ENCODE data around the gene RALGPS1.

Gene RALGPS1

DNA sequence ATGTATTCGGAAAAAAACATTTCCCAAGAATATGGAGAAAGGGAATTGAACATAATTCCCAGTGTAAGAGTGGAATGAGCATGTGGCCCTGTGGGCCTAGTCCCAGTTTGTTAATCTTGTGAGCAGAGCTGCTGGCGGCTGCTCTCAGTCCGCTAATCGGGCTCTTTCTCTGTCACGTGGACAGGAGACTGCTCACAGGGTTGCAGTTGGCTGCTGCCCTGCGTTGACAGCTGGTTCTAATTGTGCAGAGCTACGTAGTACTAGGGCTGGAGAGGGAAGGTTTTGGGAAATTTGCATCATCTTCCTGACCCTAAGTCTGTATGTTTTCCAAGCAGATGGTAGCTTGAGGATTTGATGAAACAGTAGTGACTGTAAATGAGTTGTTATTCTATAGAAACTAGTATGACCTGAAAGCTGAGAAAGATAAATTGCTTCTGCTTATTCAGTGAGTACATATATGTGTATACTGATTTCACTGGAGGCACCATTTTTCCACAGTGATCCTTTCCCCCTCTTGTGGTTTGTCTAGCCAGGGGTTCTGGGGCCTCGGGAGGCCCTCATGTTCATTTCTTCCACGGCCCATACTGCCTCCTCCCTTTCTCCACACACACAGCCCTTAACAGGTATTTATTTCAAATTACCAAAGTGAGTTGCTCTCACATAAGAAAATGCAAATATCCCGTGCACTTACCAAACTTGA lies 107.2 kb downstream of the RALGPS1 start:
- peak; percentile 95 for DNase-seq (ENCODE audit: low spot score)

DNA sequence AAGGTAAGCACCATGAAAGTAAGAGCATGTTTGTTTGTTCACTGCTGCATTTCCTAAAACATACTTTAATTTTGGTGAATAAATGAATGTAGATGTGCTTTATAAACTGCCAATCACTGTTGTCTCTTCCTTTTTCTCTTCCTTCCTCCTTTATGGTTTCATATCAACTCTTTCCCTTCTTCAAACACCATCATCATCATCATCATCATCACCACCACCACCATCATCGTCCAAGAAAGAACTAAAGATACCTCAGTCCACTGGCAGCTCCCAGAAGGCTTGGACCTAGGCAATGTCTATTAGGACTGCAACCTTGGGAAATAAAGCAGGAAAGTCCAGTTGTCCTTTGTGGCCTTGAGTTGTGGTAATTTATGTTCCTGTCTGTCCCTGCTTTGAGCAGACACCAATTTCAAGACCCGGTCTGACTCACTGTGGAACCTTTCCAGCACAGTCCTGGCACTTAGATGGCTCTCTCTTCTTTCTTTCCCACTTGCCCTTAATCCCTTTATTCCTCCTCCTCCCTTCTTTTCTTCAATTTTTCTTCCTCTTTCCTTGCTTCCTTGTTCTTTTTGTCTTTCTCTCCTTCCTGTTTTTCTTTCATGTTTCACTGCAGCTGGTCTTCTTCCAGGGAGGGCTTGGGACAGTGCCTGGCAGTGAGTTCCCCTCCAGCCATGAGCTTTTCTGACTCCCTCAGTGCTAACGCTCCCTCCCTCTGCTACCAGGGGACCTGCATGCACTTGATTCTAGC lies 108.5 kb downstream of the RALGPS1 start:
- DNase-seq (ENCODE audit: low spot score): no peak

DNA sequence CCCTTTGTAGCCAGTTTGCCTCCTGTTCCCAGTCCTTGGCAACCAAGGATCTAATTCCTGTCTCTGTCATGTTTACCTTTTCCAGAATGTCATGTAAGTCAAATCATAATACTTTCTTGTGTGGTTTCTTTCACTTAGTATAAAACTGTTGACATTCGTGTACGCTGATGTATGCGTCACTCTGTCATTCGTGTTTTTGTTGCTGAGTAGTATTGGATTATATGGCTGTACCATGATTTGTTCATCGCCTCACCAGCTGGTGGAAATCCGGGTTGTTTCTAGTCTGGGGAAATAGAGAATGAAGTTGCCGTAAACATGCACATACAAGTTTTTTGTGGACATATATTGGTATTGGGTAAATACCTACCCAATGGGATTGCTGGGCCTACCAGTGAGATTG lies 110.5 kb downstream of the RALGPS1 start:
- DNase-seq (ENCODE audit: low spot score): no peak

DNA sequence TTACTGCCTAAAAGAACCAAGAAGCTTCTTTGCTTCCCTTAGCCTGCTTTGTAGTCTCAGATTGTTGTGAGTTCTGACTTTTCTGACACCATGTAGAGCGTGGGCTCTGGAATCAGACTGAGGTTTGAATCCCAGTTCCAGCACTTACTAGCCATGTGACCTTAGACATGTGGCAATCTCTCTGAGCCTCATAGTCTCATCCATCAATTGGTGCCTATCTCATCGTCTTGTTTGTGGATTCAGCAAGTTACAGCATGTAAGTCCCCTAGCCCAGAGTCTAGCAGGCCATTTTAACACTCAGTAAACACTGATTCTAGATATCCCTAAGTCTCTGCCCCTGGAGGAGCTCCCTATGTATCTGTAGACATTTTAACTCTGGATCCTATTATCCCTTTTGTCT lies 113.1 kb downstream of the RALGPS1 start:
- no peak for DNase-seq (ENCODE audit: low spot score)

DNA sequence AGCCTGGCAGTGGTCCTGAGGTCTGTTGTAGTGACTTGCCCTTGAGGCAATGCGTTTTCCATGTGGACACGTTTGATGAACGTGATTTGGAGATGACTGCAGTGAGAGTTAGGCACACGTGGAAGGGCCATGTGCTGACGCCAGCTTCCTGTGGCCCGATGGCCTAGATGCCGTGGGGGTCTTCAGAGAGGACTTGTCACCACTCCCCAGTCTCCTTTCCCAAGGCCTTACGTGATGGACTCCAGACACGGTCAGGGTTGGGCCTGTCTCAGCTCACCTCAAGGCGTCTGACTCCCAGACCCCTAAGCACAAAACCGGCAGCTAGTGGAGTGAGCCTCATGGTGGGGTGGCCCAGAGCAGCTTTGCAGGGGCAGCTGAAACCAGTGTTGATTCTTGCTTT lies 115.0 kb downstream of the RALGPS1 start:
- no peak for DNase-seq (ENCODE audit: low spot score)

DNA sequence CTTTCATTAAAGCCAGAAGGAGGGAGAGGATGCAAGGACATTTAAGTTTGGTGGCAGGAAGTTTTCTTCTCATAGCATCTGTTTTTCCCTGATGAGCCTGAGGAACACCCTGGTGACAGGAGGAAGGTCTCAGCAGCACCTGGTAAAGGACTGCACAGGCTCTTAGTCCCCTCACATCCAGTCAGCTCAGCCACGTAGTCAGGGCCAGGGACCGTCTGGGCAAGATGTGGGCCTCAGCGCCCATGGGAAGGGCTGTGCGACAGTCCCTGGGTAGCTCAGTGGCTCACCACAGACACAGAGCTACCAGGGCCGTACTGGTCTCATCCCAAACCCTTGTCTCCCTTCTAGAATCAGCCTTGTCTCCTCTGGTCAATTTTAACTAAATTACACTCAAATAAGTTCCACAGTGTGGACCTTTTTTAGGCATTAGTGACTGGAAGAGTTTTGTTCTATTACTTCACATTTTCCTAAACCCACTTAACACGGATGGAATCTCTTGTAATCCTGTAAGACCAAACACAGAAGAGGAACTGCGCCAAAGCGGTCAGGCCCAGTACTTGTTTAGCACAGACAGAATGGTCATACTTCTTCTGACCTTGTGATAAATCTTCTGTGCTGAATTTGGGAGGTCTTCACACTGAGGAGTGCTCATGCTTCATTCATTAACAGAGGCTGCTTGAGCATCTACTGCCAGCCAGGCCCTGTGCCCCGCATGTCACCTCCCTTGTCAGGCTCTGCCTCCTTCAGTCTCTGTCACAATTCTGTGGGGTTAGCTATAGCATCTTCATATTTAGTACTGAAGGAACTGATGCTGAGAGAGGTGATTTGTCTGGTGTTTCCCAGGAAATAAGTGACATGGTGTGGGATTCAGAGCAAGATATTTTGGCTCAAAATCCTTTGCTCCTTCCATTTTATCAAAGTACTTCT lies 116.5 kb downstream of the RALGPS1 start:
- no peak for DNase-seq (ENCODE audit: low spot score)

DNA sequence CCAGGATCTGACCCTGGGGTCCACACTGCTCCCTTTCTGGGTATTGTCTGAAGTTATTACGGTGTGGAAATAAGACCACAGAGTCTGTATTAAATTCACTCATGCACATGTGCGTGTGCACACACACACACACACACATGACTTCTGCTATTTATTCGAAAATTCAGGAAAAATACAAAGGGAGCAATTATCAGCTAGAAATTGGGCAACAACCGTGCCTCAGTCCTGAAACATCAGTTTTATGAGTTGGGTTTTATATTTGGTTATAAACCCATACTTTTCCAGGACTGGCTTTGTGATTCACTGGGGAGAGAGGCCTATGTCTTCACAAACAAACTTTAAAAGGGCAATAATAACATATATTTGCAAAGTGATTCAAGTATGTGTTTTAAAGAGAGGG lies 117.7 kb downstream of the RALGPS1 start:
- DNase-seq (ENCODE audit: low spot score): no peak

DNA sequence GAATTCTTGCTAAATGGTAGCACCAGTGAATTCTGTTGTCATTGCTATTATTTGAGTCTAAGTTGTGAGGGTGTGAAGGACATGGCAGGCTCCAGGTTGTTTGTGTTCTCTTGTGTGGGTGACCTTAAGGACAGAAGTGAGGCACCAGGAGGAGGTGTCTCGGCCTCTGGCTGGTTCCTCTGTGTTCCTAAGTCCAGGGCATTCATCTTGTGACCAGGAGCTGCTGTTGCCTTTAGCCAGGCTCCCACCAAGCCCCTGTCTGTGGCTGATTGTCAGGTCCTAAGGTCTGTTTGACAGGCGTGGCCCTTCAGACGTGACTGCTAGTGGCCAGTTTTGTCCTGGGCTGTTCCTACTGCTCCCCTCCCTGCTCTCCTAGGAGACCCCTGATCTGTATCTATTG lies 118.5 kb downstream of the RALGPS1 start:
- no peak for DNase-seq (ENCODE audit: low spot score)

DNA sequence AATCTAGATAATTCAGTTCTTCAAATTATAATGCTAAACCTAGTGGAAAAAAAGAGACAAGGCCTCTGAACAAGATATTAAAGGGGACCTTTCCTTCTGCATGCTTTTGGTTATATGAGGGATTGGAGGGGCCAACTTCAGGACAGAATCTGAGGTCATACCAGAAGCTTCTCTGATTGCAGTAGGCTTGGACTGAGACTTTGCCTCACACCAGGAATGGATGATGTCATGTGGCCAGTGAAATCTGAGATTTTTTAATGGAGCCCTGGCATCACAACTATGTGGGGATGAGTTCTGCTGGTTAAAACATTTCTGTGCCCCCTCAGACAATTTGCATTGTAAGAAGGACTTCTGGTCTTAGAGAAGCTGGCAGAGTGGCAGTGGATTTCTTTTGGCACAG lies 119.2 kb downstream of the RALGPS1 start:
- DNase-seq (ENCODE audit: low spot score): peak; percentile 36

DNA sequence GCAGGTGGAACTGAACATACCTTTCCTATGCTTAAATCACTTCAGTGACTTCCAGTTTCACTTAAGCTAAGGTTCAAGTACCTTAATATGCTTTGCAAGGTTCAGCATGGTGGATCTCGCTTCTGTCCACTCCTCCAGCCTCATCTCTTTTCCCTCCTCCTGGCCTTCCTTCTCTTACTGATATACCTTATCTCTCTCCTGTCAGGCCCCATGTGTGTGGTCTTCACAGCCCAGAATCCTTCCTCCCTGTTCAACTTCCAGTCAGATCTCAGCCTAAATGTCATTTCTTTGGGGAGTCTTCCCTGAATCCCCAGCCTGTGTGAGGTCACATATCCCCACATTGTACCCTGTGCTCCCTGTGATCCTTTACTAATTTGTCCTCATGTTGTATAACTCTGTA lies 120.1 kb downstream of the RALGPS1 start:
- no peak for DNase-seq (ENCODE audit: low spot score)

DNA sequence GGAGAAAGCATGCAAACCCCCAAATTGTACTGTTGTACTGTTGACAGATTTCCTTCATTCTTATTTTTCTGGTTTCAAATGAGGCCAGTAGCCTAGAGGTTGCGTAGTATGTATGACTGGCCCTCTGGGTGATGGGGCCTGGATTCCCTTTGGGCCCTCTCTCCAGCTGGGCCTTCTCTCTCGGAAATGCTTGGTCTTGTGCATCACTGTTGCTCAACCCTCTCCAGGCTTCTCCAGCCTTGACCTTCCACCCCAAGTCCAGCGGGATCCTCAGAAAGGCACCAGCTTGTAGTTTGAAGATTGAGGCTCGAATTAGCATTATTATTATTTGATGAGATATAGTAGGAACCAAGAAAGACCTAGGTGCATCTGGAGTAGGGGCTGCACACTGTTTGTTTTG lies 120.8 kb downstream of the RALGPS1 start:
- DNase-seq (ENCODE audit: low spot score): peak; percentile 59

DNA sequence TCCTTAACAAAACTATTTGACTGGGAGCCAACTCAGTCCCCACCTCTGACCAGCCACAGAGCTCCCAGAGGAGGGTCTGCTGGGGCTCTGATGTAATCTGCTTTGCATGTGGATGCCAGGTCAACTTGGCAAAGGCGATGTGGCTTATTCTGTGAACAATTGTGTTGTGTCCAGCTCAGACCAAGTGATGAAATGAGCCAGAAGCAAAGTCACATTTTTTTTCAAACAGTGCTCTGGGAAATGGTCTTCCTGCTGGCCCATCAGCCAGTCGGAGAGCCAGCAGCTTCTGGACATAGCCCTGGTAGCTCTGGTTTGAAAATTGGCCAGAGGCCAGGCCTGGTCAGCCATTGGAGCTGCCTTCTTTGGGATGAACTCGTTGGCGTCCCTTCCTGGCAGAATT lies 121.4 kb downstream of the RALGPS1 start:
- peak; percentile 57 for DNase-seq (ENCODE audit: low spot score)

DNA sequence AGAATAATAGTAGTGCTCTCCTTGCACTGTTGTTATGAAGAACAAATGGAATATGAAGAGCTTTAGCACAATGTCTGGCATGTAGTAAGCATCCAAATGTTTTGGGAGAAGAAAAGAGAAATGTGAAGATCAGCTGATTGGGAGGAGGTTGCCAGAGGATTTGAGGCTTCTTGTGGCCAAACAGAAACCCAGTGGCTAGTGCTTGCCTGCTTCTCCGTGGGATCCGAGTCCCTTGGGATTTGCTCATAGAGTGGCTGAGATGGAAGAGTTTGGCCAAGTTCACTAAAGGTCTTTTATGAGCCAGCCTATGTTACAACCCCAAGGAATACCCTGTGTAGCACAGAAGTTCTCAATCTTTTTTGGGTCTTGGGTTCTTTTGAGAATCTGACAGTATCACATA lies 121.9 kb downstream of the RALGPS1 start:
- DNase-seq (ENCODE audit: low spot score): no peak

DNA sequence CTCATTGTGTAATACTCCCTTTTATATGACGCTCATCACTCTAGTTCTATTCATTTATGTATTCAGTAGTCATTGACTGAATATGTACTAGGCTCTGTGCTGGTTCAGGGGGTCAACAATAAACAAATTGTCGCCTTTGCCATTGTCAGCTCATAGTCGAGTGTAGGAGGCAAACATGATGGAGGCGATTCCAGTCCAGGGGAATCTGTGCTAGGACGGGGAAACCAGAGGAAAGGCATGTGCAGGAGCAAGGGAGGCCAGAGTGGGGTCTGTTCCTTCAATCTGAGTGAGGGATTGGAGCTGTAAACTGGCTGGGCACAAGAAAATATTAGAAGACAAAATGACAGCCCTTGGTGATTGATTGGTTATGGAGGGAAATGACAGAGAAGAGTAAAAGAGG lies 123.9 kb downstream of the RALGPS1 start:
- no peak for DNase-seq (ENCODE audit: low spot score)

DNA sequence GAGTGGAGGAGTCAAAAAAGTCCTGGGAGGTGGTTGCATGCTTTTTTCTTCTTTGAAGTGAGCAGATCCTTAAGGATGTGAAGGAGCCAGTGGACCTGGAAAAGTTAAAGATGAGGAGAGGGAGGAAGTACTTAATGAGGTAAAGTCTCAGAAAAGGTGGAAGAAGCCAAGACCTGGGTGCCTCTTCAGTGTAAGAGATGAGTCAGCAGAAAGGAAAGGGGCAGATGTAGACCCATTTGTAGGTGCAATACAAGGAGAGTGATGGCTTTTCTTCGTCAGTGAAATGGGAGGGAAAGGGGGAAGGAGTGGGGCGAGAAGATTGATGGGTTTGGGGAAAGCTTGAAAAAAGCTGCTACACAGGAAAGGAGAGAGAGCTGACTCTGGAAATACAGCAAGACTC lies 124.9 kb downstream of the RALGPS1 start:
- no peak for DNase-seq (ENCODE audit: low spot score)

DNA sequence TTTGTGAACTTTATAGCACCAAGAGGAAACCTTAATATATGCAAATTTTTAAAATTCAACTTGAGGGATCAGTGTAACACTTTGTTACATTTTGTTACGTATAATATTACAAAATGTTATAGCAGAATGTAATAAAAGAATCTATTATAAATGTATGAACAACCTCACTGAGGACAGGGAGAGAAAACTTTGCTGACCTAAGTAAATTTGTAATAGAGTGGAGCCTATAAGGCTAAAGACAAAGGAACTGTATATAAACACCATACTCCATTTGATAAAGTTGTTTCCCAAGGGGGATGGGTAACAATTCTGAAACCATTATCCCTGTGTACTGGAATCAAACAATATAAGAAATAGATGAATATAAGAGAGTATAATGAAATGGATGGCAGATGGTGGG lies 130.6 kb downstream of the RALGPS1 start:
- no peak for DNase-seq (ENCODE audit: low spot score)

DNA sequence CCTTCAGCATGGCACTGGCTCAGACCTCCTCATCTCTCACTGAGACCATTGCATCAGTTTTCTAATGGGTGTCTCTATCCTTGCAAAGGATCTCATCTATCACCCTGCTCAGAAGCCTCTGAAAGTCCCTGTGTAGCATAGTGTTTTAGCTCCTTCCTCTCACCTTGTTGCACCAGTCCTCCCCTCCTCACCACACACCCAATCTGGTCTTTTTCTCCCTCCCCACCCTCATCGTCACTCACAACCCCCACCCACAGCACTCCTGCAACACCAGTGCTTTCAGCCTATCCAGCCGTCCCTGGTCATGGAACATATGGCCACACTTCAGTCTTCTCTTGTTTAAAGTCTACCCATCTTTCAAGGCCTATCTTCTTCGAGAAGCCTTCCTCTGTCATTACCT lies 133.4 kb downstream of the RALGPS1 start:
- no peak for DNase-seq (ENCODE audit: low spot score)

DNA sequence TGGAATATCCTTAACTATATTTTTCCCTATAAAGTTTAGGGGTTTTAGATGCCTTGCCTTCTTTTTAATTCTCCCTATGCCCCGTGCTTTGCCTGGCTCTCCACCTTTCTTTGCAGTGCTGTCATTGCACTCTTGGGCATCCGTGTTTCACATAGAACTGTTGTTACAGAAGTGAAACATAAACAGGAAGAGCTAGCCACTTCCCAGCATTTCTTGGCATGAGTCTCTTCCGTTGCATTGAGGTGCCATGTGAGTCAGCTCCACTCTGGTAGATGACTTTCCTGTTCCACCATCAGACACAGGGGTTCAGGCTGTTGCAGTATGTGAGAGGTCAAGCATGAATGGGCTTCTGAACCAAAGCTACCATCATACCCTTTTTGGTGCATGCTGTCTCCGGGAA lies 134.5 kb downstream of the RALGPS1 start:
- DNase-seq (ENCODE audit: low spot score): peak; percentile 79

DNA sequence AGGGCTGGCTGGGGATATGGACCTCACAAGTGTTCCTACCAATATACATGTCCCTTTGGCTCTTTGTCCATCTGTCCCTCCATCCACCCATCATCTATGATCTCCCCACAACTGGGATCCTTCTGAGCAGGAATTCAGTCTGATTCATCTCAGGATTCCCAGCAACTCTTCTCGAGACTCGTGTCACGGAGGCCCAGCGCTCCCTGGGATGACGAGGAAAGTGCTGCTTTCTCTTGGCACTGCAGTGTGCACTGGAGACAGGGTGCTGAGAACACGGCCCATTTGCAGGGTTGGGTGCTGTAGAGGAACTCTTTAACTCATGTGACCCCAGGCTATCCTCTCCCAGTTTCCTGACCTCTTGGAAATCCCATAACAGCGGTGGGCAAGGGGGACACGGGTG lies 135.0 kb downstream of the RALGPS1 start:
- no peak for DNase-seq (ENCODE audit: low spot score)

DNA sequence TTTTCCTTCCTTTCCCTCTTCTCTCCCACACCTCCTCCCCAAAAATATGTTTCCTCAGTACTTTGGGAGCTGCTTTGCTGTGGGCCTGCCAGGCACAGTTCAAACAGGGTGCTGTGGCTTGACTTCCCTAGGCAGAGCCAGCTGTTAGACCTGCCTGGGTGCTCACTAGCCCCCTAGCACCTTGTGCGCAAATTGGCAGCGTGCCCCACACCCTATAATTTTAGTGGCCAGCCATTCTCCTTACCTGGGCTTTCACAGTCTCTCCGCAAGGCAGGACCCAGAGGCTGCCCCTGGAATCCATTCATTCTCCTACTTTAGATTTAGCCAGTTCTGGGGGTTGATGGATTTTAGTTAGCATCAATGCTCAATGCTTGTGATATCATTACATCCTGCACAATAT lies 135.6 kb downstream of the RALGPS1 start:
- no peak for DNase-seq (ENCODE audit: low spot score)

DNA sequence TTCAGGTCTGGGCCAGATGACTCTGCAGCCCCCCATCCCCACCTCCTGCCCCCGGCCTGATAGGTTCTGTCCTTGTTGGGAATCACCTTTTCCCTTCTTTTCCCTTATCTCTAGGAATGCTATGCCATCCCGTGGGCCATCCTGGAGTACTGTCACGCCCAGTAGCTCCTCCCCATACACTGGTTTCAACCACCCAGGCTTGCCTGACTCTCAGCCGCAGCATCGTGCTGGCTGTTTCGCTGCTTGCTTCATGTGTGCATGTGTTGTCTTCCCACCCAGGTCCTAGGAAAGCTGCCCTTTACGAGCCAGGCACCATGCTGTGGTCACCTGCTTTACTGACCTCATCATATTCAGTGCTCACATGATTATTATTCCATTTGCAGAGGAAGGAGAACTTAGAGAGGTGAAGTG lies 136.0 kb downstream of the RALGPS1 start:
- DNase-seq (ENCODE audit: low spot score): no peak

DNA sequence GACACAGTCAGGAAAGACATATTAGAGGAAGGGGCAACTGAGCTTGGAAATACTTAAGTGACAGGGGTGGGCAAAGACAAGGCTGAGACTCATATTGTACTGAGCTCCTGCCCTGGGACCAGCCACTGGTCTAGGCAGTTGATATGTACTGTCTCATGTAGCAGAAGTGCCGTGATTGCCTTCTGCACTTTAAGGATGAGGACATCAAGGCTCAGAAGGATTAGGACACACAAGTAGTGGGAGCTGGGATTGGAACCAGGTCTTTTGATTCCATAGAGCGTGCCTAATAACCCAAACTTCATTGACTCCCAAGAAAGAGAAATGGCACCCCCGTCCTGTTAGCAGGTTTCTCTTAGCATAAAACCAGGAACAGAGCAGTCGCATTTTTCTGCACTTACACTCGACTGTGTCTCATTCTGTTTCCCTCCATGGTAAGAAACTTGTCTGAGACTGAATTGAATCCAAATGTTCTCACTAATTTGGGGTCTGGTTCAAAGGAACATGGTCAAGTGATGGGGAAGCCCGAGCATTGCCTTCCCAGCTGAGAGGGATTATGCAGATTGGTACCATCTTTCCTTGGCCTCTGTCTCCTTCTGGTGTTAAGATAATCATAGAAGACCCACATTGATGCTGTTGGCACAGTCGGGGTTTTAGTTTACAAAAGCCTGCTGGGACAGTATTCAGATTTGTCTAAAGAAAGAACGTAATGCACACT lies 137.5 kb downstream of the RALGPS1 start:
- DNase-seq (ENCODE audit: low spot score): no peak
